Measurements from ENCODE around the gene SYT3.

DNA sequence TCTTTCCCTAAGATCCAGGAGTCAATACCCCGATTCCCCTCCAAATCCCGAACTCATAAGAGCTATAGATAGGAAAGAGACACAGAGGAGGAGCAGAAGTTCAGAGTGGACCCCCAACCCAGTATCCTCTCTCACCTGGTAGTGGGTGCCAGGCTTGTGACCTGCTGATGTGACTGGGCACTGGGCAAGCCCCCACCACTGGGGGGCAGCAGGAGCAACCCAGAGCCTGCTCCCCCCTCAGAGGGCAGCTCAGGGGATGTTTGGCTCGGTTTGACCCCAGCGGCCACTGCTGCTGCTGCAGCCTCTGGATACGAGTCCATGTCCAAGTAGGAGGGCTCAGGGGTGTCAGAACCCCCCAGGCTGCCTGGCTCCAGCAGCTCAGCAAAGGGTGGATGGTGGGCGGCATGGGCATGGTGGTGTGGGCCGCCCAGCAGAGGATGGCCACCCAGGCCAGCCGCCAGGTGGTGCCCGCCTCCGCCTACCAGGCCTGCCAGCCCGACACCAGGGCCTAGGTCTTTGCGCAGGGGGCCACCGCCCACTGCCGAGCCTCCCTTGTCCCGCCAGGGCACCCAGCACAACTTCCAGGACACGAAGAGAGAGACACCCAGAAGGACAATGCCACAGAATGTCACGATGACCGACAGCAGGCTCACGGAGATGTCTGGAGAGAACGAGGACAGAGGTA is 7.4 kb downstream of the SYT3 start:
- TF ChIP-seq POLR2A (IDR thresholded peaks at IDR 0.05) (no peak), POLR2AphosphoS5 (IDR thresholded peaks at IDR 0.05) (no peak), EP300 (IDR thresholded peaks at IDR 0.05) (no peak)
- TF ChIP-seq, protein P1, sequence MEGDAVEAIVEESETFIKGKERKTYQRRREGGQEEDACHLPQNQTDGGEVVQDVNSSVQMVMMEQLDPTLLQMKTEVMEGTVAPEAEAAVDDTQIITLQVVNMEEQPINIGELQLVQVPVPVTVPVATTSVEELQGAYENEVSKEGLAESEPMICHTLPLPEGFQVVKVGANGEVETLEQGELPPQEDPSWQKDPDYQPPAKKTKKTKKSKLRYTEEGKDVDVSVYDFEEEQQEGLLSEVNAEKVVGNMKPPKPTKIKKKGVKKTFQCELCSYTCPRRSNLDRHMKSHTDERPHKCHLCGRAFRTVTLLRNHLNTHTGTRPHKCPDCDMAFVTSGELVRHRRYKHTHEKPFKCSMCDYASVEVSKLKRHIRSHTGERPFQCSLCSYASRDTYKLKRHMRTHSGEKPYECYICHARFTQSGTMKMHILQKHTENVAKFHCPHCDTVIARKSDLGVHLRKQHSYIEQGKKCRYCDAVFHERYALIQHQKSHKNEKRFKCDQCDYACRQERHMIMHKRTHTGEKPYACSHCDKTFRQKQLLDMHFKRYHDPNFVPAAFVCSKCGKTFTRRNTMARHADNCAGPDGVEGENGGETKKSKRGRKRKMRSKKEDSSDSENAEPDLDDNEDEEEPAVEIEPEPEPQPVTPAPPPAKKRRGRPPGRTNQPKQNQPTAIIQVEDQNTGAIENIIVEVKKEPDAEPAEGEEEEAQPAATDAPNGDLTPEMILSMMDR (IDR thresholded peaks at IDR 0.05) = no peak

Data from sigmoid colon (tissue), 4 donors.